ENCODE measurements around the gene RMND1. TPM values are rescaled to one million over a fixed set of nuclear protein-coding genes. Genes with fewer than 3 reads are reported as not detected.

The RMND1 gene
- polyA plus RNA-seq, 3 donors: 5.7 to 6.7 (median 6.6) TPM

GRCh38 chr6:151374036-151374683, 77.8 kb downstream of the RMND1 start:
- H3K36me3 Mint-ChIP-seq: peaks cover 27 to 38% of the 10 kb centered on the region in 2 donors
- no CpG with 5 or more reads among the region's 5 CpGs for WGBS (ENCODE audit: insufficient coverage)
- no peaks in the 10 kb centered on the region for H3K27me3 Mint-ChIP-seq (ENCODE audit: low read depth in 3 of 3)
- H3K9me3 ChIP-seq (replicated peaks in 1 of 2; ENCODE audit: control insufficient read depth in 1 of 2, insufficient read depth in 1 of 2, low read length in 2 of 2): no peaks in the 10 kb centered on the region
- H3K4me3 ChIP-seq (replicated peaks in 1 of 3; ENCODE audit: low read depth in 2 of 3, low read length in 3 of 3): peak overlapping the region in 1 of 3 experiments; percentile 38
- H3K4me3 Mint-ChIP-seq: peak overlapping the region in 1 of 2 donors; percentile 30
- H3K36me3 ChIP-seq (replicated peaks in 1 of 2; ENCODE audit: control insufficient read depth in 1 of 2, insufficient read depth in 2 of 2, low read length in 2 of 2): peaks cover 23 to 42% of the 10 kb centered on the region in 2 donors
- H4K20me1 ChIP-seq (ENCODE audit: insufficient read depth, low read length): no peaks in the 10 kb centered on the region
- peaks cover 41% of the 10 kb centered on the region for H3K4me1 Mint-ChIP-seq
- H3K79me2 ChIP-seq (ENCODE audit: insufficient read depth, low read length): peaks cover 60% of the 10 kb centered on the region
- TF ChIP-seq CTCF (IDR thresholded peaks at IDR 0.05): no peak
- H3K27ac Mint-ChIP-seq: peak overlapping the region; percentile 43 to 85 (median 62)
- H3K27ac ChIP-seq (ENCODE audit: low read depth in 1 of 2, low read length in 2 of 2): peak overlapping the region in 1 of 2 donors; percentile 60
- H3K4me2 ChIP-seq (replicated peaks; ENCODE audit: extremely low read depth, low read length, poor library complexity, severe bottlenecking): peak overlapping the region; percentile 48
- intact Hi-C loops (cut with micrococcal nuclease): no loop called here
- H3K4me1 ChIP-seq (ENCODE audit: control insufficient read depth in 1 of 2, insufficient read depth in 2 of 2, low read length in 2 of 2): peaks cover 13 to 19% of the 10 kb centered on the region in 2 donors
- H3K27me3 ChIP-seq (ENCODE audit: control insufficient read depth in 2 of 2, insufficient read depth in 2 of 2, low read length in 2 of 2): no peaks in the 10 kb centered on the region
- DNase-seq: peak; percentile 40 to 66 (median 51)
- no peak overlapping the region for H2AFZ ChIP-seq (ENCODE audit: insufficient read depth, low read depth, low read length, poor library complexity, severe bottlenecking)
- no peaks in the 10 kb centered on the region for H3K9me3 Mint-ChIP-seq
- no peak overlapping the region for H3K9ac ChIP-seq (ENCODE audit: insufficient read depth, low read length, poor library complexity, severe bottlenecking)

GRCh38 chr6:151372164-151372563, 79.8 kb downstream of the RMND1 start:
- H3K36me3 ChIP-seq (replicated peaks in 1 of 2; ENCODE audit: control insufficient read depth in 1 of 2, insufficient read depth in 2 of 2, low read length in 2 of 2): peaks cover 26 to 47% of the 10 kb centered on the region in 2 donors
- peaks cover 30 to 53% of the 10 kb centered on the region in 2 donors for H3K36me3 Mint-ChIP-seq
- H2AFZ ChIP-seq (ENCODE audit: insufficient read depth, low read depth, low read length, poor library complexity, severe bottlenecking): no peak overlapping the region
- no peak overlapping the region for H3K4me3 Mint-ChIP-seq
- H3K4me2 ChIP-seq (replicated peaks; ENCODE audit: extremely low read depth, low read length, poor library complexity, severe bottlenecking): no peak overlapping the region
- DNase-seq: no peak
- peaks cover 0 to 2% (median 0%) of the 10 kb centered on the region in 3 donors for H3K27me3 Mint-ChIP-seq (ENCODE audit: low read depth in 3 of 3)
- peaks cover 30% of the 10 kb centered on the region for H3K4me1 Mint-ChIP-seq
- H3K79me2 ChIP-seq (ENCODE audit: insufficient read depth, low read length): peaks cover 40% of the 10 kb centered on the region
- no peak for TF ChIP-seq CTCF (IDR thresholded peaks at IDR 0.05)
- H3K9me3 Mint-ChIP-seq: no peaks in the 10 kb centered on the region
- H3K9me3 ChIP-seq (replicated peaks in 1 of 2; ENCODE audit: control insufficient read depth in 1 of 2, insufficient read depth in 1 of 2, low read length in 2 of 2): no peaks in the 10 kb centered on the region
- H3K27ac Mint-ChIP-seq: peak overlapping the region in 6 of 7 donors; percentile 3 to 66 (median 28)
- no peaks in the 10 kb centered on the region for H3K27me3 ChIP-seq (ENCODE audit: control insufficient read depth in 2 of 2, insufficient read depth in 2 of 2, low read length in 2 of 2)
- WGBS (ENCODE audit: insufficient coverage): 24% methylated on average over 5 of the region's 5 CpGs
- no peak overlapping the region for H3K9ac ChIP-seq (ENCODE audit: insufficient read depth, low read length, poor library complexity, severe bottlenecking)
- no peak overlapping the region for H3K4me3 ChIP-seq (replicated peaks in 1 of 3; ENCODE audit: low read depth in 2 of 3, low read length in 3 of 3)
- H3K27ac ChIP-seq (ENCODE audit: low read depth in 1 of 2, low read length in 2 of 2): peak overlapping the region in 1 of 2 donors; percentile 28
- H3K4me1 ChIP-seq (ENCODE audit: control insufficient read depth in 1 of 2, insufficient read depth in 2 of 2, low read length in 2 of 2): peaks cover 13 to 19% of the 10 kb centered on the region in 2 donors
- H4K20me1 ChIP-seq (ENCODE audit: insufficient read depth, low read length): no peaks in the 10 kb centered on the region
- intact Hi-C loops (cut with micrococcal nuclease): no loop called here
